Right atrium auricular region (tissue), 2 donors: ENCODE results near the gene TOMM40. TPM values are rescaled to one million over a fixed set of nuclear protein-coding genes. Genes with fewer than 3 reads are reported as not detected.
"Not testable (repeated sequence)": the region's sequence is repeated elsewhere in the genome, so short reads cannot be mapped to it uniquely, and the experiment has no call there.

Source experiments
- DNase-seq: peaks from one replicate; pipeline ENCODE4 v3.0.0-alpha.2; 2019; ENCODE audit warnings: low spot score
- H3K27ac ChIP-seq, 2 donors: fragments of 200-600 bp; sonication (generic); 1 replicate in 1 of 2; 2 replicates in 1 of 2; pipeline ENCODE4 v1.5.1; 2016 to 2019
- H3K27me3 ChIP-seq, 2 donors: fragments of 200-600 bp; sonication (generic); one replicate each; pipeline versions ENCODE4 v1.5.1 to v1.6.0; 2017 to 2019
- H3K36me3 ChIP-seq: fragments of 200-600 bp; sonication (generic); one replicate; pipeline ENCODE4 v1.5.1; 2016
- H3K4me1 ChIP-seq, 2 donors: fragments of 200-600 bp; sonication (generic); one replicate each; pipeline versions ENCODE4 v1.5.1 to v1.6.0; 2017 to 2019
- H3K4me3 ChIP-seq, 2 donors: fragments of 200-600 bp; sonication (generic); 1 replicate in 1 of 2; 2 replicates in 1 of 2; pipeline ENCODE4 v1.5.1; 2017 to 2019; ENCODE audit warnings: mild to moderate bottlenecking in 1 of 2, moderate library complexity in 1 of 2
- H3K9me3 ChIP-seq, 2 donors: fragments of 200-600 bp; sonication (generic); one replicate each; pipeline ENCODE4 v1.5.1; 2019
- CTCF ChIP-seq, 2 donors: fragments of 200-600 bp; sonication (generic); IDR thresholded peaks; one replicate each; pipeline ENCODE4 v1.5.1; 2019; ENCODE audit warnings: antibody characterized with exemption in 2 of 2
- total RNA-seq, 2 donors: library from RNA; depleted of rRNA; stranded (reverse); fragments of >200 nt; gene quantifications; one replicate each; pipeline ENCODE4 v1.1.0, GENCODE V29; 2016

The TOMM40 gene
- total RNA-seq, 2 donors from 2014 or later = 33.7 to 39.0 TPM

GRCh38 chr19:44905437-44906160 lies 14.5 kb downstream of the TOMM40 start, which contains the start of gene APOE:
TSS of gene APOE (plus strand) at chr19:44905796. CDS start at chr19:44906625, 829 bp downstream.
- Histone ChIP-seq H3K4me3 (peak within 1 kb of the TSS in 1 of 2 donors; percentile 27), H3K27ac (no peak within 1 kb of the TSS), H3K9me3 (no peaks in the 10 kb centered on the region), H3K36me3 (peaks cover 26% of the 10 kb centered on the region), H3K27me3 (peaks cover 0 to 8% of the 10 kb centered on the region in 2 donors), H3K4me1 (peaks cover 0 to 21% of the 10 kb centered on the region in 2 donors)
- no peak for DNase-seq
- TF ChIP-seq CTCF (IDR thresholded peaks at IDR 0.05) = no peak

GRCh38 chr19:44907613-44908012 lies 16.6 kb downstream of the TOMM40 start:
- no peak for TF ChIP-seq CTCF (IDR thresholded peaks at IDR 0.05)
- H3K36me3 ChIP-seq = peaks cover 8% of the 10 kb centered on the region
- peaks cover 0 to 31% of the 10 kb centered on the region in 2 donors for H3K4me1 ChIP-seq
- peaks cover 0 to 8% of the 10 kb centered on the region in 2 donors for H3K27me3 ChIP-seq
- no peak overlapping the region for H3K4me3 ChIP-seq
- no peak overlapping the region for H3K27ac ChIP-seq
- no peak for DNase-seq
- no peaks in the 10 kb centered on the region for H3K9me3 ChIP-seq

- DNase-seq = no peak
- Histone ChIP-seq H3K4me3 (no peak overlapping the region), H3K27me3 (peaks cover 0 to 8% of the 10 kb centered on the region in 2 donors), H3K9me3 (no peaks in the 10 kb centered on the region), H3K4me1 (peaks cover 0 to 31% of the 10 kb centered on the region in 2 donors), H3K36me3 (peaks cover 2% of the 10 kb centered on the region), H3K27ac (no peak overlapping the region)
- TF ChIP-seq CTCF (IDR thresholded peaks at IDR 0.05) = no peak
Measured at GRCh38 chr19:44908074-44908835, 17.2 kb downstream of the TOMM40 start.

GRCh38 chr19:44908836-44909261 lies 17.8 kb downstream of the TOMM40 start:
- Histone ChIP-seq H3K4me3 (no peak overlapping the region), H3K27me3 (peaks cover 0 to 8% of the 10 kb centered on the region in 2 donors), H3K36me3 (no peaks in the 10 kb centered on the region), H3K4me1 (peaks cover 0 to 28% of the 10 kb centered on the region in 2 donors), H3K27ac (no peak overlapping the region), H3K9me3 (no peaks in the 10 kb centered on the region)
- DNase-seq = no peak
- TF ChIP-seq CTCF (IDR thresholded peaks at IDR 0.05) = no peak

- DNase-seq = no peak
- no peak overlapping the region for H3K27ac ChIP-seq
- H3K4me3 ChIP-seq = no peak overlapping the region
- peaks cover 0 to 8% of the 10 kb centered on the region in 2 donors for H3K27me3 ChIP-seq
- H3K36me3 ChIP-seq = no peaks in the 10 kb centered on the region
- H3K9me3 ChIP-seq = no peaks in the 10 kb centered on the region
- H3K4me1 ChIP-seq = peaks cover 0 to 32% of the 10 kb centered on the region in 2 donors
- TF ChIP-seq CTCF (IDR thresholded peaks at IDR 0.05) = no peak
Measured at GRCh38 chr19:44909775-44910174, 18.7 kb downstream of the TOMM40 start.

GRCh38 chr19:44911896-44912295 lies 20.8 kb downstream of the TOMM40 start:
- not testable (repeated sequence) for H3K9me3 ChIP-seq, H3K27me3 ChIP-seq, H3K27ac ChIP-seq, H3K36me3 ChIP-seq, DNase-seq, H3K4me3 ChIP-seq
- H3K4me1 ChIP-seq = peaks cover 0 to 17% of the 10 kb centered on the region in 2 donors
